Activated B cell treated with CpG ODN at 0.5 μM for 24 hours (primary cell): ENCODE measurements around the gene SH3TC1. TPM values are rescaled to one million over a fixed set of nuclear protein-coding genes. Genes with fewer than 3 reads are reported as not detected.

ENCODE experiments used
- ATAC-seq: fragments of 200-7000 bp; cut with Tn5 transposase; one replicate; pipeline ENCODE4 v1.10.0; 2021; ENCODE audit warnings: low read depth, mild to moderate bottlenecking, moderate library complexity
- CTCF ChIA-PET: fragments of 350-600 bp; sonication (Branson Sonifier 250); formaldehyde crosslinking; loops from one replicate; lab custom pipeline; 2021; ENCODE audit warnings: antibody characterized with exemption; lab: Charles Lee
- POLR2A ChIA-PET: fragments of 350-600 bp; sonication (Branson Sonifier 250); formaldehyde crosslinking; loops from one replicate; lab custom pipeline; 2021; ENCODE audit warnings: antibody characterized with exemption; lab: Charles Lee
- DNase-seq: peaks from one replicate; pipeline ENCODE4 v3.0.0; 2022
- H3K27ac Mint-ChIP-seq: one replicate; pipeline ENCODE4 v1.8.0; 2020; ENCODE audit warnings: mixed read lengths
- H3K27me3 Mint-ChIP-seq: one replicate; pipeline ENCODE4 v1.8.0; 2021; ENCODE audit warnings: mixed read lengths
- H3K36me3 Mint-ChIP-seq: one replicate; pipeline ENCODE4 v1.8.0; 2021; ENCODE audit warnings: low read depth, mixed read lengths
- H3K4me1 Mint-ChIP-seq: one replicate; pipeline ENCODE4 v1.8.0; 2021; ENCODE audit warnings: mixed read lengths
- H3K4me3 Mint-ChIP-seq: one replicate; pipeline ENCODE4 v1.8.0; 2020; ENCODE audit warnings: mild to moderate bottlenecking, mixed read lengths
- H3K9me3 Mint-ChIP-seq: one replicate; pipeline ENCODE4 v1.8.0; 2020; ENCODE audit warnings: mixed read lengths
- CTCF ChIP-seq: fragments of 200-600 bp; IDR thresholded peaks from one replicate; pipeline ENCODE4 v1.8.0; 2022; ENCODE audit warnings: antibody characterized with exemption, mild to moderate bottlenecking
- intact Hi-C: fragments of 100-400 bp; cut with micrococcal nuclease; formaldehyde crosslinking; loops from one replicate; pipeline ENCODE4 v1.15.1; 2024
- total RNA-seq: library from RNA; stranded (reverse); gene quantifications from 2 replicates; pipeline ENCODE4 v1.2.3, GENCODE V29; 2022

Gene SH3TC1
- total RNA-seq, 1 donor from 2014 or later: 135 TPM

- H3K4me3 Mint-ChIP-seq: no peak overlapping the region
- no peak for TF ChIP-seq CTCF
- no peak for ATAC-seq
- H3K9me3 Mint-ChIP-seq: no peaks in the 10 kb centered on the region
- intact Hi-C loops: no loop called here
- no peak for DNase-seq
- no peak overlapping the region for H3K27ac Mint-ChIP-seq
- no peaks in the 10 kb centered on the region for H3K27me3 Mint-ChIP-seq
- POLR2A ChIA-PET: interaction anchor here (1.4 kb wide), 1 partner anchor 23 kb away, joined by 4 read pairs; no protein-coding TSS in a partner anchor
- H3K4me1 Mint-ChIP-seq: peaks cover 37% of the 10 kb centered on the region
- CTCF ChIA-PET: no interaction called here
- H3K36me3 Mint-ChIP-seq: peaks cover 73% of the 10 kb centered on the region
These were observed 25.3 kb downstream of the SH3TC1 start for GRCh38 chr4:8224267-8224974.

GRCh38 chr4:8224975-8225625 is 26.0 kb downstream of the SH3TC1 start:
- ChIA-PET CTCF (interaction anchor here (2.5 kb wide), 1 partner anchor 17 kb away, joined by 8 read pairs; no protein-coding TSS in a partner anchor), POLR2A (interaction anchor here (1.4 to 6.4 kb wide), 2 partner anchors 23 to 25 kb away, joined by 4 to 123 read pairs; partner anchors contain the start of gene SH3TC1)
- H3K4me1 Mint-ChIP-seq: peaks cover 40% of the 10 kb centered on the region
- intact Hi-C loops: no loop called here
- H3K36me3 Mint-ChIP-seq: peaks cover 66% of the 10 kb centered on the region
- no peak overlapping the region for H3K4me3 Mint-ChIP-seq
- H3K27ac Mint-ChIP-seq: no peak overlapping the region
- DNase-seq (no peak), ATAC-seq (no peak)
- no peaks in the 10 kb centered on the region for H3K27me3 Mint-ChIP-seq
- TF ChIP-seq CTCF: no peak
- H3K9me3 Mint-ChIP-seq: no peaks in the 10 kb centered on the region

GRCh38 chr4:8225706-8226443 is 26.8 kb downstream of the SH3TC1 start:
- Mint-ChIP-seq H3K36me3 (peaks cover 59% of the 10 kb centered on the region), H3K27ac (no peak overlapping the region), H3K9me3 (no peaks in the 10 kb centered on the region), H3K4me3 (no peak overlapping the region), H3K27me3 (no peaks in the 10 kb centered on the region), H3K4me1 (peaks cover 41% of the 10 kb centered on the region)
- POLR2A ChIA-PET: interaction anchor here (6.4 kb wide), 1 partner anchor 25 kb away, joined by 123 read pairs; the partner anchor contains the start of gene SH3TC1
- no peak for DNase-seq
- intact Hi-C loops: no loop called here
- no peak for TF ChIP-seq CTCF
- CTCF ChIA-PET: interaction anchor here (2.5 kb wide), 1 partner anchor 16 kb away, joined by 8 read pairs; no protein-coding TSS in a partner anchor
- no peak for ATAC-seq

- no peak overlapping the region for H3K27ac Mint-ChIP-seq
- DNase-seq: no peak
- TF ChIP-seq CTCF: no peak
- no peaks in the 10 kb centered on the region for H3K9me3 Mint-ChIP-seq
- intact Hi-C loops: no loop called here
- H3K36me3 Mint-ChIP-seq: peaks cover 54% of the 10 kb centered on the region
- no peaks in the 10 kb centered on the region for H3K27me3 Mint-ChIP-seq
- ChIA-PET CTCF (interaction anchor here (0.7 to 2.5 kb wide), 3 partner anchors 11 to 28 kb away, joined by 3 to 8 read pairs (median 3); partner anchors contain the start of gene SH3TC1), POLR2A (interaction anchor here (6.4 kb wide), 1 partner anchor 27 kb away, joined by 123 read pairs; the partner anchor contains the start of gene SH3TC1)
- H3K4me1 Mint-ChIP-seq: peaks cover 43% of the 10 kb centered on the region
- ATAC-seq: no peak
- no peak overlapping the region for H3K4me3 Mint-ChIP-seq
These were observed 28.2 kb downstream of the SH3TC1 start for GRCh38 chr4:8227201-8227770.
